ENCODE data around the gene LSMEM2.

GRCh38 chr3:50314816-50315215 lies 35.9 kb downstream of the LSMEM2 start:
- TF ChIP-seq USF2 (IDR thresholded peaks at IDR 0.05) (no peak), EP300 (IDR thresholded peaks at IDR 0.05) (no peak), POLR2AphosphoS2 (conservative IDR thresholded peaks at IDR 0.05; ENCODE audit: low read length) (no peak), POLR2A (IDR thresholded peaks at IDR 0.05; ENCODE audit: low read length) (no peak), CEBPB (IDR thresholded peaks at IDR 0.05) (no peak), MAZ (IDR thresholded peaks at IDR 0.05; ENCODE audit: borderline replicate concordance, low read depth, low read length) (no peak), CTCF (IDR thresholded peaks at IDR 0.05) (no peak), CHD2 (IDR thresholded peaks at IDR 0.05; ENCODE audit: low read length, partially characterized antibody) (no peak), REST (IDR thresholded peaks at IDR 0.05) (no peak), RAD21 (conservative IDR thresholded peaks at IDR 0.05 in 1 of 2, IDR thresholded peaks at IDR 0.05 in 1 of 2) (no peak), NR3C1 (IDR thresholded peaks at IDR 0.05) (no peak), HDAC2 (IDR thresholded peaks at IDR 0.05) (no peak), ESRRA (IDR thresholded peaks at IDR 0.05; ENCODE audit: borderline replicate concordance, low read length) (no peak), NFE2L2 (conservative IDR thresholded peaks at IDR 0.05; ENCODE audit: low read length) (no peak)

Data from A549 (cell line).